ENCODE results near the gene FXR1. TPM values are rescaled to one million over a fixed set of nuclear protein-coding genes. Genes with fewer than 3 reads are reported as not detected.

FXR1 gene
- total RNA-seq, 1 experiment from 2014 or later: 126 TPM

GRCh38 chr3:181009225-181009624 lies 96.8 kb downstream of the FXR1 start:
- Mint-ChIP-seq H3K4me1 (ENCODE audit: low read depth, unreplicated experiment) (no peaks in the 10 kb centered on the region), H3K27me3 (ENCODE audit: insufficient read depth, unreplicated experiment) (no peaks in the 10 kb centered on the region), H3K4me3 (ENCODE audit: unreplicated experiment) (no peak overlapping the region), H3K36me3 (ENCODE audit: insufficient read depth, unreplicated experiment) (no peaks in the 10 kb centered on the region), H3K9me3 (ENCODE audit: unreplicated experiment) (peaks cover 21% of the 10 kb centered on the region), H3K27ac (ENCODE audit: unreplicated experiment) (no peak overlapping the region)
- POLR2A ChIA-PET: no interaction called here
- Histone ChIP-seq H3K27me3 (replicated peaks; ENCODE audit: control insufficient read depth, insufficient read depth, low read length) (no peaks in the 10 kb centered on the region), H3K36me3 (ENCODE audit: control insufficient read depth, insufficient read depth, low read length) (no peaks in the 10 kb centered on the region), H3K4me3 (ENCODE audit: low read depth, low read length) (no peak overlapping the region), H3K4me1 (no peaks in the 10 kb centered on the region), H3K9me3 (no peaks in the 10 kb centered on the region)
- BruUV-seq (replicated peaks): no TSS peak
- intact Hi-C loops (cut with micrococcal nuclease; ENCODE audit: unreplicated experiment): no loop called here
- CTCF ChIA-PET: no interaction called here
- DNase-seq: no peak
- no peak for TF ChIP-seq CTCF (IDR thresholded peaks at IDR 0.05; ENCODE audit: insufficient read depth in 1 of 2, low read depth in 1 of 2, low read length in 1 of 2, severe bottlenecking in 1 of 2, unreplicated experiment in 1 of 2)

- Histone ChIP-seq H3K27me3 (replicated peaks; ENCODE audit: control insufficient read depth, insufficient read depth, low read length) (no peaks in the 10 kb centered on the region), H3K9me3 (no peaks in the 10 kb centered on the region), H3K4me3 (ENCODE audit: low read depth, low read length) (no peak overlapping the region), H3K36me3 (ENCODE audit: control insufficient read depth, insufficient read depth, low read length) (no peaks in the 10 kb centered on the region), H3K4me1 (no peaks in the 10 kb centered on the region)
- H3K9me3 Mint-ChIP-seq (ENCODE audit: unreplicated experiment): peaks cover 13% of the 10 kb centered on the region
- intact Hi-C loops (cut with micrococcal nuclease; ENCODE audit: unreplicated experiment): no loop called here
- ChIA-PET POLR2A (no interaction called here), CTCF (no interaction called here)
- H3K27ac Mint-ChIP-seq (ENCODE audit: unreplicated experiment): no peak overlapping the region
- no peaks in the 10 kb centered on the region for H3K36me3 Mint-ChIP-seq (ENCODE audit: insufficient read depth, unreplicated experiment)
- no peak overlapping the region for H3K4me3 Mint-ChIP-seq (ENCODE audit: unreplicated experiment)
- no peak for TF ChIP-seq CTCF (IDR thresholded peaks at IDR 0.05; ENCODE audit: insufficient read depth in 1 of 2, low read depth in 1 of 2, low read length in 1 of 2, severe bottlenecking in 1 of 2, unreplicated experiment in 1 of 2)
- H3K27me3 Mint-ChIP-seq (ENCODE audit: insufficient read depth, unreplicated experiment): no peaks in the 10 kb centered on the region
- DNase-seq: no peak
- no TSS peak for BruUV-seq (replicated peaks)
- no peaks in the 10 kb centered on the region for H3K4me1 Mint-ChIP-seq (ENCODE audit: low read depth, unreplicated experiment)
These were observed 105.2 kb downstream of the FXR1 start for GRCh38 chr3:181017690-181018089.

- H3K4me1 ChIP-seq: no peaks in the 10 kb centered on the region
- DNase-seq: no peak
- H3K9me3 ChIP-seq: no peaks in the 10 kb centered on the region
- Mint-ChIP-seq H3K27ac (ENCODE audit: unreplicated experiment) (no peak overlapping the region), H3K9me3 (ENCODE audit: unreplicated experiment) (no peaks in the 10 kb centered on the region), H3K4me1 (ENCODE audit: low read depth, unreplicated experiment) (no peaks in the 10 kb centered on the region), H3K36me3 (ENCODE audit: insufficient read depth, unreplicated experiment) (no peaks in the 10 kb centered on the region), H3K27me3 (ENCODE audit: insufficient read depth, unreplicated experiment) (no peaks in the 10 kb centered on the region), H3K4me3 (ENCODE audit: unreplicated experiment) (no peak overlapping the region)
- ChIA-PET CTCF (no interaction called here), POLR2A (no interaction called here)
- no peak for TF ChIP-seq CTCF (IDR thresholded peaks at IDR 0.05; ENCODE audit: insufficient read depth in 1 of 2, low read depth in 1 of 2, low read length in 1 of 2, severe bottlenecking in 1 of 2, unreplicated experiment in 1 of 2)
- H3K4me3 ChIP-seq (ENCODE audit: low read depth, low read length): no peak overlapping the region
- no TSS peak for BruUV-seq (replicated peaks)
- no peaks in the 10 kb centered on the region for H3K27me3 ChIP-seq (replicated peaks; ENCODE audit: control insufficient read depth, insufficient read depth, low read length)
- H3K36me3 ChIP-seq (ENCODE audit: control insufficient read depth, insufficient read depth, low read length): no peaks in the 10 kb centered on the region
- intact Hi-C loops (cut with micrococcal nuclease; ENCODE audit: unreplicated experiment): no loop called here
These were observed 112.7 kb downstream of the FXR1 start for GRCh38 chr3:181025204-181025603.
